B cell (primary cell): ENCODE results near the gene CYGB. TPM values are rescaled to one million over a fixed set of nuclear protein-coding genes. Genes with fewer than 3 reads are reported as not detected.

Source experiments
- ATAC-seq: fragments of 200-7000 bp; cut with Tn5 transposase; one replicate; pipeline ENCODE4 v1.10.0; 2021; ENCODE audit warnings: low read depth, mild to moderate bottlenecking, moderate number of reproducible peaks, moderate library complexity
- CTCF ChIA-PET: fragments of 350-600 bp; sonication (Branson Sonifier 250); formaldehyde crosslinking; loops from one replicate; lab custom pipeline; 2021; ENCODE audit warnings: antibody characterized with exemption, inconsistent platforms; lab: Charles Lee
- POLR2A ChIA-PET: fragments of 350-600 bp; sonication (Branson Sonifier 250); formaldehyde crosslinking; loops from one replicate; lab custom pipeline; 2021; ENCODE audit warnings: antibody characterized with exemption; lab: Charles Lee
- DNase-seq: peaks from one replicate; pipeline ENCODE4 v3.0.0; 2013
- H2AFZ ChIP-seq: 2 replicates; pipeline ENCODE4 v1.6.1; 2012; ENCODE audit warnings: mild to moderate bottlenecking, low read depth, low read length; ENCODE audit not compliant: insufficient read depth, poor library complexity, severe bottlenecking
- H3K27ac ChIP-seq, 2 donors: 1 replicate in 1 of 2; 2 replicates in 1 of 2; pipeline ENCODE4 v1.5.1; 2012 to 2013; ENCODE audit warnings: low read length in 2 of 2, mild to moderate bottlenecking in 2 of 2, moderate library complexity in 1 of 2
- H3K27me3 ChIP-seq, 4 experiments: fragments of 200-600 bp in 1 of 4; sonication (generic) in 1 of 4; replicated peaks in 1 of 4; 1 replicate in 2 of 4; 2 replicates in 2 of 4; pipeline versions ENCODE4 v1.6.1 to v1.7.0; 2013 to 2016; ENCODE audit warnings: low read length in 3 of 4, mild to moderate bottlenecking in 2 of 4, mixed read lengths in 1 of 4, moderate library complexity in 1 of 4; ENCODE audit not compliant: insufficient read depth in 4 of 4, control insufficient read depth in 3 of 4; ENCODE audit errors: control extremely low read depth in 1 of 4
- H3K36me3 ChIP-seq, 2 experiments: replicated peaks in 1 of 2; 1 replicate in 1 of 2; 2 replicates in 1 of 2; pipeline versions ENCODE4 v1.6.1 to v1.7.1; 2013; ENCODE audit warnings: low read length in 1 of 2; ENCODE audit not compliant: insufficient read depth in 2 of 2, control insufficient read depth in 1 of 2; ENCODE audit errors: control extremely low read depth in 1 of 2, extremely low read depth in 1 of 2
- H3K4me1 ChIP-seq, 2 donors: fragments of 200-600 bp in 1 of 2; sonication (generic) in 1 of 2; 1 replicate in 1 of 2; 2 replicates in 1 of 2; pipeline versions ENCODE4 v1.5.1 to v1.6.1; 2013 to 2017; ENCODE audit warnings: low read length in 2 of 2; ENCODE audit not compliant: control insufficient read depth in 2 of 2, insufficient read depth in 2 of 2
- H3K4me2 ChIP-seq: replicated peaks from 2 replicates; pipeline ENCODE3; 2012; ENCODE audit warnings: mild to moderate bottlenecking, low read depth, low read length; ENCODE audit not compliant: poor library complexity, severe bottlenecking
- H3K4me3 ChIP-seq, 5 experiments: fragments of 200-600 bp in 1 of 5; sonication (generic) in 1 of 5; 1 replicate in 3 of 5; 2 replicates in 2 of 5; pipeline versions ENCODE4 v1.5.1 to v1.7.0; 2011 to 2016; ENCODE audit warnings: low read length in 4 of 5, mild to moderate bottlenecking in 4 of 5, low read depth in 2 of 5, control low read depth in 1 of 5, moderate library complexity in 1 of 5; ENCODE audit not compliant: insufficient read depth in 1 of 5; ENCODE audit errors: control extremely low read depth in 1 of 5, extremely low read depth in 1 of 5
- H3K79me2 ChIP-seq: fragments of 200-600 bp; sonication (generic); one replicate; pipeline ENCODE4 v1.6.0; 2016; ENCODE audit warnings: low read length; ENCODE audit not compliant: control insufficient read depth, insufficient read depth
- H3K9ac ChIP-seq: fragments of 200-600 bp; sonication (generic); 2 replicates; pipeline ENCODE4 v1.6.1; 2017; ENCODE audit warnings: mild to moderate bottlenecking, low read length, moderate library complexity
- H3K9me3 ChIP-seq, 3 donors: one replicate each; pipeline versions ENCODE4 v1.6.1 to v1.7.1; 2013; ENCODE audit warnings: low read length in 2 of 3; ENCODE audit not compliant: control insufficient read depth in 2 of 3, insufficient read depth in 1 of 3; ENCODE audit errors: control extremely low read depth in 1 of 3
- H4K20me1 ChIP-seq: 2 replicates; pipeline ENCODE4 v1.6.0; 2012; ENCODE audit warnings: mild to moderate bottlenecking, low read length; ENCODE audit not compliant: insufficient read depth, control insufficient read depth, poor library complexity, severe bottlenecking
- H3K27ac Mint-ChIP-seq: one replicate; pipeline ENCODE4 v1.8.0; 2021; ENCODE audit warnings: mixed read lengths
- H3K27me3 Mint-ChIP-seq: one replicate; pipeline ENCODE4 v1.8.0; 2021; ENCODE audit warnings: mixed read lengths
- H3K4me1 Mint-ChIP-seq: one replicate; pipeline ENCODE4 v1.8.0; 2021; ENCODE audit warnings: mixed read lengths
- H3K4me3 Mint-ChIP-seq: one replicate; pipeline ENCODE4 v1.8.0; 2021; ENCODE audit warnings: mixed read lengths
- H3K9me3 Mint-ChIP-seq: one replicate; pipeline ENCODE4 v1.8.0; 2022; ENCODE audit warnings: mixed read lengths; ENCODE audit not compliant: insufficient read depth
- EZH2 ChIP-seq: IDR thresholded peaks from 2 replicates; pipeline ENCODE4 v1.6.1; 2012; ENCODE audit warnings: borderline replicate concordance, low read depth, mild to moderate bottlenecking, moderate library complexity, low read length; ENCODE audit not compliant: insufficient read depth, poor library complexity, severe bottlenecking
- WGBS: methylation state at CpG from one replicate; pipeline ENCODE4 v1.1.5; 2013; ENCODE audit warnings: missing lambda C conversion rate; ENCODE audit not compliant: insufficient coverage; 5-methylcytosine and 5-hydroxymethylcytosine counted together
- intact Hi-C: fragments of 100-400 bp; cut with micrococcal nuclease; formaldehyde crosslinking; loops from one replicate; pipeline ENCODE4 v1.10.0; 2022
- polyA plus RNA-seq: library from polyadenylated mRNA; depleted of rRNA; stranded (reverse); fragments of >200 nt; gene quantifications from 2 replicates; pipeline ENCODE4 v1.2.3, GENCODE V29; 2012
- total RNA-seq, 2 donors: library from RNA; stranded (reverse); fragments of 120-200 nt in 1 of 2; gene quantifications; 1 replicate in 1 of 2; 2 replicates in 1 of 2; pipeline versions ENCODE4 v1.2.3 to v1.2.4, GENCODE V29; 2013 to 2022
- TF ChIP-seq, protein P1 (sequence below): fragments of 200-600 bp; IDR thresholded peaks from one replicate; pipeline ENCODE4 v1.8.0; 2022; ENCODE audit warnings: antibody characterized with exemption, mild to moderate bottlenecking

CYGB gene
- total and polyA plus RNA-seq, 2 donors (not counting 1 experiment from before 2014, with no cell fraction given), result 0.42 to 2.7 TPM

GRCh38 chr17:76573096-76573495 lies 35.6 kb upstream of the CYGB start:
- no peak overlapping the region for H2AFZ ChIP-seq
- TF ChIP-seq, protein P1, sequence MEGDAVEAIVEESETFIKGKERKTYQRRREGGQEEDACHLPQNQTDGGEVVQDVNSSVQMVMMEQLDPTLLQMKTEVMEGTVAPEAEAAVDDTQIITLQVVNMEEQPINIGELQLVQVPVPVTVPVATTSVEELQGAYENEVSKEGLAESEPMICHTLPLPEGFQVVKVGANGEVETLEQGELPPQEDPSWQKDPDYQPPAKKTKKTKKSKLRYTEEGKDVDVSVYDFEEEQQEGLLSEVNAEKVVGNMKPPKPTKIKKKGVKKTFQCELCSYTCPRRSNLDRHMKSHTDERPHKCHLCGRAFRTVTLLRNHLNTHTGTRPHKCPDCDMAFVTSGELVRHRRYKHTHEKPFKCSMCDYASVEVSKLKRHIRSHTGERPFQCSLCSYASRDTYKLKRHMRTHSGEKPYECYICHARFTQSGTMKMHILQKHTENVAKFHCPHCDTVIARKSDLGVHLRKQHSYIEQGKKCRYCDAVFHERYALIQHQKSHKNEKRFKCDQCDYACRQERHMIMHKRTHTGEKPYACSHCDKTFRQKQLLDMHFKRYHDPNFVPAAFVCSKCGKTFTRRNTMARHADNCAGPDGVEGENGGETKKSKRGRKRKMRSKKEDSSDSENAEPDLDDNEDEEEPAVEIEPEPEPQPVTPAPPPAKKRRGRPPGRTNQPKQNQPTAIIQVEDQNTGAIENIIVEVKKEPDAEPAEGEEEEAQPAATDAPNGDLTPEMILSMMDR, result no peak
- TF ChIP-seq EZH2, result no peak
- no peaks in the 10 kb centered on the region for H3K27me3 Mint-ChIP-seq
- no peaks in the 10 kb centered on the region for H3K9me3 Mint-ChIP-seq
- H3K27me3 ChIP-seq, result no peaks in the 10 kb centered on the region
- no peak overlapping the region for H3K4me3 Mint-ChIP-seq
- H3K27ac ChIP-seq, result no peak overlapping the region
- peaks cover 7% of the 10 kb centered on the region for H3K4me1 Mint-ChIP-seq
- intact Hi-C loops, result no loop called here
- ChIA-PET POLR2A (interaction anchor here (0.6 kb wide), 1 partner anchor 224 kb away, joined by 5 read pairs; no protein-coding TSS in a partner anchor), CTCF (interaction anchor here (0.5 kb wide), 1 partner anchor 9 kb away, joined by 3 read pairs; no protein-coding TSS in a partner anchor)
- H3K9ac ChIP-seq, result no peak overlapping the region
- no peak overlapping the region for H3K4me2 ChIP-seq
- H3K4me1 ChIP-seq, result peaks cover 7 to 11% of the 10 kb centered on the region in 2 donors
- no peaks in the 10 kb centered on the region for H4K20me1 ChIP-seq
- no peaks in the 10 kb centered on the region for H3K36me3 ChIP-seq
- H3K27ac Mint-ChIP-seq, result no peak overlapping the region
- no peaks in the 10 kb centered on the region for H3K79me2 ChIP-seq
- WGBS, result 100% methylated on average over 7 of the region's 10 CpGs
- no peak for DNase-seq
- no peak for ATAC-seq
- H3K4me3 ChIP-seq, result no peak overlapping the region
- H3K9me3 ChIP-seq, result no peaks in the 10 kb centered on the region

- Mint-ChIP-seq H3K27me3 (no peaks in the 10 kb centered on the region), H3K4me3 (no peak overlapping the region), H3K9me3 (no peaks in the 10 kb centered on the region), H3K27ac (no peak overlapping the region), H3K4me1 (peaks cover 15% of the 10 kb centered on the region)
- Histone ChIP-seq H2AFZ (no peak overlapping the region), H3K79me2 (no peaks in the 10 kb centered on the region), H3K4me2 (no peak overlapping the region), H4K20me1 (peaks cover 7% of the 10 kb centered on the region), H3K4me3 (no peak overlapping the region), H3K9me3 (no peaks in the 10 kb centered on the region), H3K4me1 (peaks cover 15 to 18% of the 10 kb centered on the region in 2 donors), H3K27ac (no peak overlapping the region), H3K9ac (no peak overlapping the region), H3K27me3 (no peaks in the 10 kb centered on the region), H3K36me3 (no peaks in the 10 kb centered on the region)
- POLR2A ChIA-PET, result interaction anchor here (0.6 kb wide), 1 partner anchor 224 kb away, joined by 5 read pairs; no protein-coding TSS in a partner anchor
- 81% methylated on average over 16 of the region's 17 CpGs for WGBS
- no peak for TF ChIP-seq EZH2
- TF ChIP-seq, protein P1, result no peak
- ATAC-seq (no peak), DNase-seq (no peak)
- intact Hi-C loops, result no loop called here
- CTCF ChIA-PET, result interaction anchor here (1.0 to 1.3 kb wide), 2 partner anchors 27 to 52 kb away, joined by 3 read pairs; no protein-coding TSS in a partner anchor
Measured at GRCh38 chr17:76572201-76572910, 34.8 kb upstream of the CYGB start.
